HUDEP-2 (cell line): ENCODE data around the gene RAET1E.
"Not testable (repeated sequence)": the region's sequence is repeated elsewhere in the genome, so short reads cannot be mapped to it uniquely, and the experiment has no call there.

Experiments used
- DNase-seq, 76 experiments: peaks; one replicate each; lab custom pipeline; 2025; ENCODE audit not compliant: unreplicated experiment in 76 of 76; lab: John Stamatoyannopoulos, UW

The RAET1E gene

DNA sequence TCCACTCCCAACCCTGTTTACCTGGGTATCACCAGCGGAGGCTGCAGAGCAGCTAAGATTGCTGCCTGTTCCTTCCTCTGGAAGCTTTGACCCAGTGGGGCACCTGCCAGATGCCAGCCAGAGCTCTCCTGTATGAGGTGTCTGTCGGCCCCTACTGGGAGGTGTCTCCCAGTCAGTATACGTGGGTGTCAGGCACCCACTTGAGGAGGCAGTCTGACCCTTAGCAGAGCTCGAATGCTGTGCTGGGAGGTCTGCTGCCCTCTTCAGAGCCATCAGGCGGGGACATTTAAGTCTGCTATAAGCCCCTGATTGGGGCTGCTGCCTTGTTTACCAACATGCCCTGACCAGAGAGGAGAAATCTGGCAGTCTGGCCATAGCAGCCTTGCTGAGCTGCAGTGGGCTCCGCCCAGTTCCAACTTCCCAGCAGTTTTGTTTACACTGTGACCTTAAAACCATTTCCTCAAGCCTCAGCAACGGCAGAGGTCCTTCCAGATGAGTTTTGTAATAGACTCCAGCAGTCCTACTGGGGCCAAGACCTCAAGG is 2.8 kb downstream of the RAET1E start:
- no peak for DNase-seq

DNA sequence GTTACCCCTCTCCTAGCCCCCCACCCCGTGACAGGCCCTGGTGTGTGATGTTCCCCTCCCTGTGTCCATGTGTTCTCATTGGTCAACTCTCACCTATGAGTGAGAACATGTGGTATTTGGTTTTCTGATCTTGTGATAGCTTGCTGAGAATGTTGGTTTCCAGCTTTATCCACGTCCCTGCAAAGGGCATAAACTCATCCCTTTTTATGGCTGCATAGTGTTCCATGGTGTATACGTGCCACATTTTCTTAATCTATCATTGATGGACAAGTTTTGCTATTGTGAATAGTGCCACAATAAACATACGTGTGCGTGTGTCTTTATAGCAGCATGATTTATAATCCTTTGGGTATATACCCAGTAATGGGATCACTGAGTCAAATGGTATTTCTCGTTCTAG is 6.0 kb downstream of the RAET1E start:
- DNase-seq = not testable (repeated sequence)

DNA sequence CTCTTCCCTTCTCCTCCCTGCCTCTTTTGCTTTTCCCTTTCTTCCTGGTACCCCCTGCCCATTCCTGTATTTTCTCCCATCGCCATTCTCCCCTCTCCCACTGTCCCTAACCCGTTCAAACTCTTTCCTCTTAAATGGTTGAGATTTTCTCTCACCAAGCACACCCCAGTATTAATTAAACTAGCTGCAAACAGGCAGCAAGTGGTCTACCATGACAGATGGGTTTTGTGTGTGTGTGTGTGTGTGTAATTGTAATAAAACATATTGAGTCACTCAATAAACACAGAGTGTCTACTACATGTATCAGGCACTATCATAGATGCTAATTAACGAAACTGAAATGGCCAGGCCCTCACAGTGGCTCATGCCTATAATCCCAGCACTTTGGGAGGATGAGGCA is 6.7 kb downstream of the RAET1E start:
- no peak for DNase-seq

DNA sequence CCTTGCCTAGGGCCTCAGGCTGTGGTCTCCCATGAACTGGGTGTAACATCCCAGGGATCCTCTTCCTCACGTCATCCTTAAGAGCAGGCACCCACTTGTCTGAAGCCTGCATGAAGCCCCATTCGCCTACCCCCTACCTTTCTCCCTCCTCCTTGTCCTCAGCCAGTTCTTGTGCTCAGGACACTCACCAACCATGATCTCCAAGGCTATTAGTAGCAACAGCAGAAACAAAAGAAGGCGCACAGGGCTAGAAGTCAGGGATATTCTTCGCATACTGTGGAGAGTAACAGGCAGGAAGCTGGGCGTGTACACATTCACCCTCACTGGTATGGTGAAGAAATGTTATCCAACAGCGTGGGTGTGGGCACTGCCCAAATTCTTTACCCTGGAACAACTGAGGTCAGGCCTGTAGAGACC is 7.3 kb downstream of the RAET1E start:
- no peak for DNase-seq

DNA sequence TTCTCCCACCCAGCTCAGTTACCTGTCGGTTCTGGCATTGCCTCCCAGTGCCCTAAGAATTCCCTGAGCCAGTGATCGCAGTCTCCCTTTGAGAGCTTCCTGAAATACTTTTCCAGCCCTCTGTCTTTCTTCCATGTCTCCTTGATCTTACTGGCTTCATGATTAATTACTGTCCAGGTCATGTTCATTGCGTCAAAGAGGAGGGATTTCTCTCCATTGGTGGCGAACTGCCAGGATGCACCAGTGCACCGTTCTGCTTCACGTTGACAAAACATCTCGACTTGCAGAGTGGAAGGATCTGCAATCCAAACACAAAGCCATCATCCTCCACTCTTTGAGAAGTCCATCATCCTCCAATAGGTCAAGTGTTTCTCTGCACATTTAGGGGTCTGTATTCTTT is 8.6 kb downstream of the RAET1E start:
- no peak for DNase-seq

DNA sequence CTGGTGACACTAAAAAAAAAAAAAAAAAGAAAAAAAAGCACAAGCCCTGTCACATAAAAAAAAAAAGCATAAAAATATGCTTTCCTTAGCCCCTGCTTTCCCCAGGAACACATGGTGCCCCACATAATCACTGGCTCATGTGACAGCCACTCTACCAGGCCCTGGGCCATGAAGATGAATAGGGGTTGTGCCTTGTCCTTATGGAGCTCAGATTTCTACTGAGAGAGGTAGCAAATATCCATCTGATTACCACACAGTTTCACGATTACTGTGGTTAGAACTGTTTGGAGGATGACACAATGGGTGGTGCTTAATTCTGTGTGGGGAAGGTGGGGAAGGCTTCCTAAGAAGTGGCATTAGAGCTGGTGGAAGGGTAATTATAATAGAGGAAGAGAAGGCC is 9.3 kb downstream of the RAET1E start:
- no peak for DNase-seq

DNA sequence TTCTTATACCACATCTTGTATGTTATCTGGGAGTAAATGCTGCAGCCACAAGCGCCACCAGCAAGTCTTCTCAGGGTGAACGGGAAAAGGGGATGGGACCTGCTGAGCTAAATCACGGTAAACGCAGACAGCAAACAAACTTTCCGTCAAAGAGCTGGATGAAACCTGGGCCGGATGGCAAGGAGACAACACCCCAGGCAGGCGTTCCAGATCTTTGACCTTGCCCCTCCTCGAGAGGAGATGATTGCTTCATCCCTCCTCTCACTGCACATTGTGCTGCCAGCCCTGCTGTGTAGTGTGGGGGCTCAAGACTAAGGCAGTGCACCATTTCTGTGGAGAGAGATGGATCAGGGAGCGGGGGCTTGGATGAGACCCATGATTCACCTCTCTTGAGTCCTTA is 9.8 kb downstream of the RAET1E start:
- no peak for DNase-seq

DNA sequence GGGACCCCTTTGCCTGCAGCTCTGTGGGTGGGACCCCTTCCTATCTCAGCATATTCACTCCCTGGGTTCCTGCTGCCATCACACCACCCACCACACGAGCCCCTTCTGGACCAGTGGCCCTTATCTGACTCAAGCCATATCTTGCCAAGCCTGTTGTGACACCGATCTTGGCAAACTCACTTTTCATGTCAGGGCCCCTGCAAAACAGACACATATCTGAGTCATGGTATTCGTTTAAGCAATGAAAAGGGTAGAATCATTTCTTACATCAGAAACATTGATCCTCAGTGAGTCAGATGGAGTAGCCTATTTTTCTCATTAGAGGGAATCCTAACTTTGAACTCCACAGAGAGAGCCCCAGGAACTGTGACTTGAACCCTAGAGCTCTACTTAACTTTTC is 10.6 kb downstream of the RAET1E start:
- peak in 8 of 76 experiments; percentile 10 to 45 (median 20) for DNase-seq

DNA sequence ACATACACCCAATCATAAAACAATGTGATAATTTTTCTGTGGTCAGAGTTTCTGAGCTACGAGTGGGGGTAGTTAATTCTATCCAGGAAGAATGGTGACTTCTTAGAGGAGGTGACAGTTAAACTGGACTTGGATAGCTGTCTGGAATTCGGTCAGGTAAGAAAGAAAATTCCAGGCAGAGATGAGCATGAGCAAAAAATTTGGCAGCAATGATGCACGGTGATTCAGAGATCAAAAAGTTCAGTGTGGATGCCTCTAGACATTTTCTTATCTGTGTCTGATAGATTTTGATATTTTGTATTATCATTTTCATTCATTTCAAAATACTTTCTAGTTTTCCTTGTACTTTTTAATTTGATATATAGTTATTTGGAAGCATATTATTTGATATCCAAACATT is 12.0 kb downstream of the RAET1E start:
- no peak for DNase-seq

DNA sequence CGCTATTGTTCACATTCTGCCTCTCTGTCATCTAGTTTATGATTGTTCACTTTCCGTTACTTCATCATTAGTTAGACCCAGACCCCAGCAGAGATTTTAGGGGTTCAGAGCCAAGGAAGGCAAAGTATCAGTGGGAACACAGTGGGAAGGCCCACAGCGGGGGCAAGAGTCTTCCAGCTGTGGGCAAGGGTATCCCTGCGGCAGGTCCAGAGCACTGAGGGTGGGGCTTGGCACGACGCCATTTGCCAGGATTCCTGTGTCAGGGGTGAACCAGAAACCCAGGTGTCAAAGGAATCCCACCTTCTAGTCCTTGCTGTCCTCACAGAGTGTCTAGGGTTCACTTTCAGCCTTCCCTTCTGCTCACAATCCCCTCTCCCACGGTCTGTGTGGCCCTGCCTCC is 13.3 kb downstream of the RAET1E start:
- no peak for DNase-seq

DNA sequence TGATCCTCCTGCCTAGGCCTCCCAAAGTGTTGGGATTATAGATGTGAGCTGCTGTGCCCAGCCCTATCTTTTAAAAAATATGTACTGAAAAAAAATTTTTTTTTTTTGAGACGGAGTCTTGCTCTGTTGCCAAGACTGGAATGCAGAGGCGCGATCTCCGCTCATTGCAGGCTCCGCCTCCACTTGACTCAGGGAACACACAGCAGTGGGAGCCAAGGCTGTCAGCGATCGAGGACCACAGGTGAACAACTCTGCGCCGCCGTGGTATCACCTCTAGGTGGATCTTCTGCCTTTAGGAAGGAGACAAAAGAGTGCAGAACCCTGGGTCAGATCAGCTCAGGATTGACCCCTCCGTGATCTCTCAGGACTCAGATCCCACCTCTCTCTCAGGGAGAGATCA is 13.7 kb downstream of the RAET1E start:
- no peak for DNase-seq

DNA sequence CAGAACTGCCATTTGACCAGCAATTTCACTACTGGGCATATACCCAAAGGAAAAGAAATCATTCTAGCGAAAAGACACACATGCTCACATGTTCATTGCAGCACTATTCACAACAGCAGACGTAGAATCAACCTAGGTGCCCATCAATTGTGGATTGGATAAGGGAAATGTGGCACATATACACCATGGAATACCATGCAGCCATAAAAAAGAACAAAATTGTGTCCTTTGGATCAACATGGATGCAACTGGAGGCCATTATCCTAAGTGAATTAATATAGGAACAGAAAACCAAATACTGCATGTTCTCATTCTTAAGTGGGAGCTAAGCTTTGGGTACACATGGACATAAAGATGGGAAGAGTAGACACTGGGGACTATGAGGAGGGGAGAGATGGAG is 16.1 kb downstream of the RAET1E start:
- DNase-seq = no peak

DNA sequence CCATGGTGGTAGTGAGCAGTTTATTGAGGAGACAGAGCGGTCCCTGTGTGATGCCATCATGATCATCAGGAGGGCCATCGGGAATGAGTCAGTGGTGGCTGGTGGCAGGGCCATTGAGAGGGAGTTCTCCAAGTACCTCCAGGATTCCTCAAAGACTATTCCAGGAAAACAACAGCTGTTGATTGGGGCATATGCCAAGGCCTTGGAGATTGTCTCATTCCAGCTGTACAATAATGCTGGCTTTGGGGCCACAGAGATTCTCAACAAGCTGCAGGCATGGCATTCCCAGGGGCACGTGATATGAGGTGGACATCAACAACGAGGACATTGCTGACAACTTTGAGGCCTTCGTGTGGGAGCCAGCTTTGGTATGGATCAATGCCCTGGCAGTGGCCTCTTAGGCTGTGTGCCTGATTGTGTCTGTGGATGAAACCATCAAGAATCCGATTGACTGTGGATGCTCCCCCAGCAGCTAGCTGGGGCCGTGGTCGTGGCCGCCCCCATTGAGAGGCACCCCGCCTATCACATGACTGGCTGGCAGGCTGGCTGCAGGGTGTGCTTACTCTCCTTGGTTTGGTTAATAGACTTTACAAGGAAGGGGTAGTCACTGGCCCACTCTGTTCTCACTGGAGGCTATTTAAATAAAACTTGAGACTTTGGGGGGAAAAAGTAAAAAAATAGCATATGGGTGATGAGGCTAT is 16.7 kb downstream of the RAET1E start:
- no peak for DNase-seq

DNA sequence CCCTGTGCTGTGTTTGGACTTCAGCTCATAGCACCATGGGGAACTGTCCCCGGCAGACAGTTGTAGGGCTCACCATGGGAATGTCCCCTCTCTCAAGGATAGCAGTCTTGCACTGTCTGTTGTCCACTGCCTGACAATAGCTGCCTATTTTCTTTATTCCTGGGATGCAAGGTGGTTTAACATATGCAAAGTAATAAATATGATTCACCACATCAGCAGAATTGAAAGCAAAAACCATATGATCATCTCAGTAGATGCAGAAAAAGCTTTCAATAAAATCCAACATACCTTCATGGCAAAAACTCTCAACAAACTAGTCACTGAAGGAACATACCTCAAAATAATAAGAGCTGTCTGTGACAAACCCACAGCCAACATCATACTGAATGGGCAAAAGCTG is 20.3 kb downstream of the RAET1E start:
- no peak for DNase-seq

DNA sequence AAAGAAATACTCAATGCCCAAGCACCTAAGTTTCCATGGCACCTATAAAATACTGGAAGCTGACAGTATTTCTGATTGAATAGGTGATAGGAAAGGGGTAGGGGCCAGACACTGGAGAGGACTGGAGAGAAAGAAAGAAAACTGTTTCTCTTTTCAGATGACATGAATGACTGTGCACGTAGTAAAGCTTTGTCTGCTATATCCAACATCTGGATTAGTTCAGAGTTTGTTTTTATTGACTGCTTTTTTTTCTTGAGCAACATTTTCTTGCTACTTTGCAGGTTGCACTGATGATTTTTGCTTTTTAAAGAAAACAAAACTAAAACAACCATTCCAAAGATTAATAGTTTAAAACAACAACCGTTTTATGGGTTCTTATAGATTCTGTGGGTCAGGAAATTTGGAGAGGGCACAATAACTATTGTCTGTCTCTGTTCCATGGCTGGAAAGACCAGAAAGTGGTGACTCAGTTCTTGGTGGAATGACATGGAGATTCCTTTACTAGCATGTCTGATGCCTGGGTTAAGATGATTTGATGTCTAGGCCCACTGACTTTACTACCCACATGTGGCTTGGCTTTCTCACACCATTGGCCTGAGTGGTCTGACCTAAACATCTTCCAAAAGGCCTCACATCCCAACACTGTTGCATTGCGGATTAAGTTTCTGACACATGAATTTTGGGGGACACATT is 21.5 kb downstream of the RAET1E start:
- DNase-seq = no peak

DNA sequence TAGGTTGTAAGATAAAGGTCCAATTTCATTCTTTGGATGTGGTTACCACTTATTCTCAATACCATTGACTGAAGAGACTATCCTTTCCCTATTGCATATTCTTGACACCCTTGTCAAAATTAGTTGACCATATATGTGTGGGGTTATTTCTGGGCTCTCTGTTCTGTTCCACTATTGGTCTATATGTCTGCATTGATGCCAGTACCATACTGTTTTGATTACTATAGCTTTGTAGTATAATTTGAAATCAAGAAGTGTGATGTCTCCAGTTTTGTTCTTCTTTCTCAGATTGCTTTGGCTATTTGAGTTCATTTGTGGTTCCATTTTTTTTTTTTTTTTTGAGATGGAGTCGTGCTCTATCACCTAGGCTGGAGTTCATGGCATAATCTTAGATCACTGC is 25.7 kb downstream of the RAET1E start:
- no peak for DNase-seq

DNA sequence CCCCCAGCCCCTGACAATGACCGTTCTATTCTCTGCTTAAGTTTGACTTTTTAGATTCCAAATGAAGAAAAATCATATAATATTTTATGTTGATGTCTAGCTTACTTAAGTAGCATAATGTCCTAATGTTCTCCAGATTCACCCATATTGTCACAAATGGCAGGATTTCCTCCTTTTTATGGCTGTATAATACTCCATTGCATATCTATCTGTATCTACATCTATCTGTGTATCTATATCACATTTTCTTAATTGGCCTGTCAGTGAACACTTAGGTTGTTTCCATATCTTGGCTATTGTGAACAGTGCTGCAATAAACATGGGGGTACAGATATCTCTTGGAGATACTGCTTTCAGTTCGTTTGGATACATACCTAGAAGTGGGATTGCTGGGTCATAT is 26.7 kb downstream of the RAET1E start:
- DNase-seq = no peak

DNA sequence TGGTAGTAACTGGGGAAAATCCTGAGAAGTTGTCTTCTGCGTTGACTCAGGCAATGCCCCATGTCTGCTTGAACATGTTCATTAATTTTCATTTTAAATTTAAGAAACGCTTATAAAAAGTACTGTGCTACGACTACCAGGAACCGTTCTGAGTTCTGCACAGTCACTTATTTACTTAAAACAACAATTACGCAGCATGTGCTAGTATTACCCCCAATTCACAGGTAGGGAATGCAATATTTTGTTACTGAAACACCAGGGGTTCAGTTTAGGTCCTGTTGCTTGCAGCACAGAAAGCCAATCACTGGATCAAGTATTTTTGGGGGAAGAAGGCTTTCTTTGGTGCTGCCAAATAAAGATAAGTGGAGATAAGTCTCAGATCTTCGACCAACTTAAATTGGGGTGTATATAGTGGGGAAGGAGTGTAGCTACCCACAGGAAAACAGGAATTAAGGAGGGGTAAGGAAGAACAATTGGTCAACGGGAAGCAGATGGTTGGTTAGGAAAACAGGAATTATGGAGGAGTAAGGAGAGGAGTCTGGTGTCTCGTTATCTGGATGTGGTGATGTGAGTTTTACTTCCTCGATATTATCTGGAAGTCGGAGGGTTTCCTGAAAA is 28.5 kb downstream of the RAET1E start:
- DNase-seq = no peak

DNA sequence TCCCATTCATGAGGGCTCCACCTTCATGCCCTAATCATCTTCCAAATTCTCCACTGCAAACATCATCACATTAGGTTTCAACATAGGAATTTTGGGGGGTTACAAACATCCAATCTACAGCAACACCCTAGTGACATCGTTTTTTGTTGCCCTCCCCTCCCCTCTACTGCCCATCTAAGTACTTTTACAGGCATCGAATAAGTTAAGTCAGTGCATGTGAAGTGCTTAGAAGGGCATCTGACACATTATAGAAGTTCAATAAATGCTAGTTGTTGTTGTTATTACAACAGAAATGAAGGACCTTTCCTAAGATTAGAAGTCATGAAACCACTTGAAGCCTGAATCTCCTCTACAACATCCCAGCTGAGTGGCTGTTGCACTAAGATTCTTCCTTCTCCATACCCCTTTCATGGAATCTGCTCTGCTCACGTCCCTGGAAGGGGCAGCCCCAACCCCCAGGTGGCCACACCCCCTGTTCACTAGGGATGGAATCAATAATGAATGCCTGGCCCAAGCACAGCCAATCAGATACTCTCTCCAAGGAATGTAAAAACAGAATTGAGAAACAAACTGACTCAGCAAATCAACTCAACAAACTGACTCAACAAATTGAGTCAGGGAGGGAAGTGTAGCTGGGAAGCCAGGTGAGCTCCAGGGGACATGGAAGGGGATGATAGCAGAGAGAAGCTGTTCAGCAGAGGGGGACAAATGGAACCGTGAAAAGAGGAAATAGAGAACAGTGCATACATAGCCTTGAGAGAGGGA is 29.9 kb downstream of the RAET1E start:
- no peak for DNase-seq

DNA sequence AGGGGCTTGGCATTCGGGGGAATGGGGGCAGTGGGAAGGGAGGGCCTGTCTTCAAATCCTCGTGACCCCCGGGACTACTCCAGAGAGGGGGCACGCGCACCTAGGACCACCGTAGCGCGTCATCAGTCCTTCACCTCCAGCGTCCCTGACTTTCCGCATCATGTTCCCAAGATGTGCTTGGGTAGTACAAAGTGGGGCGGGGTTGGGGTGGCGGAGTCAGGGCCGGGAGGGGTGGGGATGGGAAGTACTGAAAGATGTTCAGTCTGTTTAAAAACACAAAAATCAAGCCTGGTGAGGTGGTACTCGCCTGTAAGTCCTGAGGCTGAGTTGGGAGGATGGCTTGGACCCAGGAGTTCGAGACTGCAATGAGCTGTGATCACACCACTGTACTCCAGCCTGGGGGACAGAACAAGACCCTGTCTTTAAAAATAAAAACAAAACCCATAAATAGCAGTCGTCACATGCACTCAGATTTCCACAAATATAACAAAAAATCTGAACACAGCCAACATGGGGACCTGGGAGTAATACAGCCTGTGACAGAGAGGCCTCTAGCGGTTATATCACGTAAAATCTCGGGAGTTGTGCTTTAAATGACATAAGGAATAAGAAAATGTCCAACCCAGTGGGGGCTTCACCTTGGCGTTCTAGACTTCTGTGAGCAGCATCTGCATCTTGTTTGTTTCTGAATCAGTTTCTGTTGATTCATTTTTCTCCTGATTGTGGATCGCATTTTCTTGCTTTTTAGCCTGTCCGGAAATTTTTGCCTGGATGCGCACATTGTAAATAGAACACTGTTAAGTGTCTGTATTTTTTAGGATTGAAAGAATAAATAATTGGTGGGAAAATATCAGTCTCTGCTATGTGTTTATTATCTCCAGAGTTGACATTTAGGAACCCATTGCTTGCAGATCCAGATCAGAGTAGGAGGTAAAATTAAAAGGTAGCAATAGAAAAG is 33.1 kb downstream of the RAET1E start:
- DNase-seq = peak in 20 of 76 experiments; percentile 13 to 67 (median 34)
